Measurements from ENCODE around the gene S100A7. TPM values are rescaled to one million over a fixed set of nuclear protein-coding genes. Genes with fewer than 3 reads are reported as not detected.

S100A7 gene
- total and polyA plus RNA-seq, 2 of the 8 experiments (the other 6 are each of a cell fraction or from before 2014, with no cell fraction given) = not detected

DNA sequence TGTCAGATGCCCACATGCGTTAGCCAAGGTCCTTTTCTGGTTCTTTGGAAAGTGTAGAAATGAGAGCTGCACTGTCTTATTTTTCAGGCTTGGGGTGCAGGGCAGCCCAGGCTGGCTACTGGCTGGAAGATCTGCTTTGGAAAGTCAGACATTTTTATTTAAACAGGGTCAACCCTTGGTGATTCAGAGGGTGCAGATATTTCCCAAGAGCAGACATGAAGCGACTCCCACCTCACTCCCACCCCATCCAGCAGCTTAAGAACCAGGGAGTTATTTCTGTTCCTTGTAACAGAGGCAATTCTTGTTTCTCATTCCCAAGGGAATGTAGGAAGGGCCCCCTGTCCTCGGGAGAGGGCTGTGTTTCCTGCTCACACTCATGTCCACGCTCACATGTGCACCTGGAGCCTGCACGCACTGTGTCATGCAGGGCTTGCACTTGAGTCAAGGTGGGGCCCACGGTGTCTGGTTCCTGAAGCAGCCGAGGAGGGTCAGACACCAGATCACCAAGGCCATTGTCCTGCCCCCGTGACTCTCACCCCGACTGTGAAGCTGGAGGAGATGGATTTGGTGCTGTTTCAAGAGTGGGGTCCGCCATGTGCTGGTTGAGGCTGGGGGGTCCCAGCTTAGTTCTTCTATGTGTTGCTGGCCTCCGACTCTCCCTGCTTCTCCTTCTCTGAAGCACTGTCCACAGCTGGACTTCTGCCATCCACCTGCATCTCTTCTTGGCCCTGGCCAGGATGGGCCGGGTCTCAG, 43.1 kb downstream of the S100A7 start:
- Histone ChIP-seq H3K4me3 (ENCODE audit: extremely low read depth in 1 of 4, insufficient read depth in 2 of 4, low read depth in 3 of 4, low read length in 4 of 4) (no peak overlapping the region), H4K5ac (ENCODE audit: insufficient read length, low read depth, low read length) (no peak overlapping the region), H4K20me1 (replicated peaks in 1 of 2; ENCODE audit: control insufficient read depth in 1 of 2, insufficient read depth in 2 of 2, low read length in 2 of 2) (no peaks in the 10 kb centered on the region), H3K79me2 (ENCODE audit: control insufficient read depth in 1 of 2, insufficient read depth in 2 of 2, low read length in 2 of 2) (no peaks in the 10 kb centered on the region), H2BK15ac (ENCODE audit: low read length) (no peak overlapping the region), H2BK20ac (ENCODE audit: low read length) (no peak overlapping the region), H3K79me1 (ENCODE audit: low read depth, low read length) (no peaks in the 10 kb centered on the region), H3K23me2 (ENCODE audit: low read depth, low read length) (no peaks in the 10 kb centered on the region; the same call in 1 of the 2 replicates), H3K23ac (ENCODE audit: insufficient read length) (no peak overlapping the region), H3K27me3 (replicated peaks in 1 of 4; ENCODE audit: control insufficient read depth in 3 of 4, extremely low read depth in 1 of 4, insufficient read depth in 3 of 4, low read length in 3 of 4) (no peaks in the 10 kb centered on the region), H3K56ac (replicated peaks; ENCODE audit: insufficient read length, low read depth, low read length) (no peak overlapping the region), H2AK5ac (ENCODE audit: low read depth, low read length) (no peak overlapping the region), H3K4me2 (ENCODE audit: insufficient read depth in 1 of 2, low read depth in 2 of 2, low read length in 2 of 2) (no peak overlapping the region), H4K91ac (replicated peaks; ENCODE audit: insufficient read length, low read length) (no peak overlapping the region), H3K27ac (ENCODE audit: low read depth, low read length) (no peak overlapping the region), H3K4me1 (replicated peaks in 1 of 4; ENCODE audit: control insufficient read depth in 3 of 4, insufficient read depth in 4 of 4, low read length in 3 of 4) (no peaks in the 10 kb centered on the region), H3K18ac (ENCODE audit: extremely low read depth, low read length) (no peak overlapping the region), H3K9ac (replicated peaks in 1 of 4; ENCODE audit: extremely low read depth in 1 of 4, low read depth in 3 of 4, low read length in 3 of 4) (no peak overlapping the region), H3K4ac (replicated peaks; ENCODE audit: insufficient read length, low read depth, low read length) (no peak overlapping the region), H2BK5ac (ENCODE audit: low read depth, low read length) (no peak overlapping the region), H4K8ac (ENCODE audit: extremely low read depth, insufficient read depth, low read length) (no peak overlapping the region), H2AFZ (ENCODE audit: low read length) (no peak overlapping the region), H2BK12ac (ENCODE audit: low read depth, low read length) (no peak overlapping the region), H3K14ac (ENCODE audit: insufficient read length) (no peak overlapping the region), H2BK120ac (replicated peaks; ENCODE audit: low read depth, low read length) (no peak overlapping the region), H3K9me3 (ENCODE audit: insufficient read depth in 2 of 2, low read depth in 1 of 2, low read length in 1 of 2) (no peaks in the 10 kb centered on the region; a peak in 1 of 4 replicates), H3K36me3 (ENCODE audit: control insufficient read depth in 2 of 4, insufficient read depth in 4 of 4, low read length in 3 of 4) (no peaks in the 10 kb centered on the region)
- 79% methylated on average over 12 of the region's 12 CpGs; no CpG with 5 or more reads in 1 of the 2 experiments for WGBS, 2 experiments (ENCODE audit: extremely low coverage in 1 of 2, insufficient coverage in 1 of 2, insufficient read length in 1 of 2, insufficient replicate concordance in 2 of 2, low coverage in 1 of 2, low lambda C conversion rate in 2 of 2, missing lambda C conversion rate in 1 of 2)
- CTCF ChIA-PET (ENCODE audit: partially characterized antibody) = interaction anchor here (0.9 to 1.4 kb wide), 3 partner anchors 13 to 49 kb away, joined by 3 to 4 read pairs (median 3); no protein-coding TSS in a partner anchor
- POLR2A ChIA-PET (ENCODE audit: partially characterized antibody) = no interaction called here
- no peak for FAIRE-seq
- no peak for DNase-seq (ENCODE audit: low read depth in 1 of 2, low spot score in 2 of 2)

All from H1 (cell line).